ENCODE data around the gene CABP2.
"Not testable (repeated sequence)": the region's sequence is repeated elsewhere in the genome, so short reads cannot be mapped to it uniquely, and the experiment has no call there.

The CABP2 gene

DNA sequence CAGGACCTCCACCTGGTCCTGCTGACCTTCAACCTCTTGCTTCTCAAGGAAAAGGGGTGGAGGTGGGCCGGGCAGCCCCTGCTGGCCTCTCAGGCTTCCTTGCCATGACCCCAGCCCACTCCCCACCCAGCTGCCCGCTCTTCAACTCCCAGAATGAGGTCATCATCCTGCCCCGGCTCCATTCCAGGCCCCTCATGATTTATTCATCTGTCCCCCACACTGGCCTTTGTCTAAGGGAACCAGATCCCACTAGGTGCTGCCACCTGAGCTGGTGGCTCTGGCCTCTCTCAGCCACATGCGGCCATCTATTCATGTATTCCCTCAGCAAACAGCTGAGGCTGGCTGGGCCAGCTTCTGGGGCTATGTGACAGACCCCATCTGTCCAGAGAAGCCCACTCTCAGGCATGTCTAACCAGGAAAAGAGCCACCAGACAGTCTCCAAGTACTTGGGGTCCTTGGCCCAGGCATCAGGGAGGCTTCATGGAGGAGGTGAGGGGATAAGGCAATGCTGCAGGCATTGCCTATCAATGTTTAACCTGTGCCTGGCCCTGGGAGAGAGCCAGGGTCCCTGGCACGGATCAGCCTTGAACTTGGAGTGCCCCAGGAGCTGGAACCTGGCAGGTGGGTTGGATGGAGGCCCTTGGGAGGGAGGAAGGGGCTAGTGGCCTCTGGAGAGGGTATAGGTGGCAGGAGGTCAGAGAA is 2.2 kb upstream of the CABP2 start:
- DNase-seq = no peak
- no peak for TF ChIP-seq POLR2A (IDR thresholded peaks at IDR 0.05; ENCODE audit: low read length)
- TF ChIP-seq GATA1 (IDR thresholded peaks at IDR 0.05; ENCODE audit: low read depth, low read length) = no peak

DNA sequence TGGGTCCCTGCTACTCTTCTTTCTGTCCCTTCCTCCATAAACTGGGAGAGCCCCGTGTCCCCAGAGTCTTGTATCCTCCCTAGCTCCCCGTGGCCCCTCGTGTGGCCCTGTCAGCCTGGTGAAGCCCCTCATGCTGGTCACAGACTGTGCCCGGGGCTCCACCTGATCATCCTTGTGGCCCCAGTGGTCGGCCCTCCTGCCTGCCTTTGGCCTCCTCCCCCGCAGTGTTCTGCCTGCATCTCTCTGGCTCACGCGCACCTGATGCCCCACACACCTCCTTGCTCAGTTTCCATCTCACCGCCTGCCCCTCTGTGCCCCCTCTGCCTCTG is 1.2 kb upstream of the CABP2 start:
- DNase-seq = no peak
- no peak for TF ChIP-seq POLR2A (IDR thresholded peaks at IDR 0.05; ENCODE audit: low read length)
- TF ChIP-seq GATA1 (IDR thresholded peaks at IDR 0.05; ENCODE audit: low read depth, low read length) = no peak

DNA sequence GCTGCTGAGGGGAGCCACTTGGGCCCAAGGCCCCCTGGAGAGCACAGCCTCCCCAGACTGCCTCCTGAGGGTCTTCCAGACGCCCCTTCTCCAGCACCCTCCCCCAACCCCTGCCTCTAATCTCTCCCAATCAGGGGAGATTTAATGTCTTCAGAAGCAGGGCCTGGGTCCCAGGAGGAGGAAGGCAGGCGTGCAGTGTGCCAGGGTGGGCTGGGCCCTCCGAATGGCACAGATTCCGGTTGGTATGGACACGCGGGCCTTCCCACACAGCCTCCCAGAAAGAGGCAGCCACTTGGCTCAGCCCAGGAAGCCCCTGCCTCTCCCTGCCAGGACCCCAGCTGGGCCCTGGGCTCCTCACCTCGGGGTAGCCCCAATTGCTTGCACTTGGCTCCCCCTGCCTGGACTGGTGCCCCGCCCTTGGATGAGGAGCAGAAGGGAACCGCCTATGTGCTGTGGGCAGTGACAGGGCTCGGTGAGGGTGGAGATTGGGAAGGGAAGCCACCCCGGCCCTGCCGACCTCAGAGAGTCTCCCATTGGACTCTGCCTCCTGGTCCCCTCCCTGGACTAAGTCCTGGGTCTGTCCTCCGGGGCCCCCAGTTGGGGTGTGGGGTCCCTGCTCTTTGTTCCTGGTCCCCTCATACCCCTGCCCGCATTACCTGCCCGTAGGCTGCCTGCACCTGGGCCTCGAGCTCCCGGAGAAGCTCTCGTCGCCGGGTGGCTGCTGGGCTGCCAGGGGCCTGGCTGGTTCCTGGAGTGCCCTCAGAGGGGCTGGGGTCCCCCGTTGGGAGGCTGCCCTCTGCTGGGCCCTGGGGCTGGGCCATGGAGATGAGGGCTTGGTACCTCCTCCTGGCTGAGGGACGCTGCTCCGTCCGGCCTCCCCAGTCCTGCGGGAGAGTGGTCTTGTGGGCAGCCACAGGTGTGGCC is 572 bp upstream of the CABP2 start:
- TF ChIP-seq POLR2A (IDR thresholded peaks at IDR 0.05; ENCODE audit: low read length) = no peak
- TF ChIP-seq GATA1 (IDR thresholded peaks at IDR 0.05; ENCODE audit: low read depth, low read length) = no peak
- no peak for DNase-seq

DNA sequence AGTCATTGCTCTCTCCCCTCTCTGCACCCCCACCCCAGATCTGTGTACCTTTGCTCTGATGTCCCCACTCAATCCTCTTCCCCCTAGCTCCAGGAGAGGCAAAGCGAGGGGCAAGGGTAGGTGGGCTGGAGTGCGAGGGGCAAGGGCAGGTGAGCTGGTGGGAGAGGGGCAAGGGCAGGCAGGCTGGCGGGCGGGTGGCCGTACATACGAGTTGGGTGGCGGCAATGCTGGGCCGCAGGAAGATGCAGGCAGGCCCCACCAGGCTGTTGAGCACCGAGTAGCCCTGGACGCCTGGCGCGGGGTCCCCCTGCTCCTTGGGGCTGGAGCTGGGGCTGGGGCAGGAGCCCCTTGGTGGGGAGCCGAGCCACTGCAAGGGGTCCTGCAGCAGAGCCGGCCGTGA is 908 bp downstream of the CABP2 start:
- TF ChIP-seq POLR2A (IDR thresholded peaks at IDR 0.05; ENCODE audit: low read length) = no peak
- no peak for TF ChIP-seq GATA1 (IDR thresholded peaks at IDR 0.05; ENCODE audit: low read depth, low read length)
- DNase-seq = no peak

DNA sequence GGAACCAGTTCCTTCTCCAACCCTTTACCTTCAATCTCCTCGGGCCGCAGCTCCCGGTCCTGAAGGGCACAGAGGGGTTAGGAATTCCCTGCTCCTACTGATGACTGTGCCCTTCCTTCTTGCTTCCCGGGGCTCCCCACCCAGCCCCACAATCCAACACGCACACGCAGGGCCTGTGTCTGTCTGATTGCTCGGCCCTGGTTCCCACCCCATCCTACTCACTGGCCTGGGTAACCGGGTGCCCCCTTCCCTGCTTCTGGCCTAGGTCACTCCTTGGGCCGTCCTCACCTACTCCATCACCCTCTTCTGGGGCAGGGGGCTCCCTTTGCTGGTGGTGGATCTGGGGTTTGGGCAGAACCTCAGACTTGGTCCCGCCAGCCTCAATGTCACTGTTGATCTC is 1.3 kb downstream of the CABP2 start:
- TF ChIP-seq POLR2A (IDR thresholded peaks at IDR 0.05; ENCODE audit: low read length) = no peak
- no peak for TF ChIP-seq GATA1 (IDR thresholded peaks at IDR 0.05; ENCODE audit: low read depth, low read length)
- DNase-seq = no peak

DNA sequence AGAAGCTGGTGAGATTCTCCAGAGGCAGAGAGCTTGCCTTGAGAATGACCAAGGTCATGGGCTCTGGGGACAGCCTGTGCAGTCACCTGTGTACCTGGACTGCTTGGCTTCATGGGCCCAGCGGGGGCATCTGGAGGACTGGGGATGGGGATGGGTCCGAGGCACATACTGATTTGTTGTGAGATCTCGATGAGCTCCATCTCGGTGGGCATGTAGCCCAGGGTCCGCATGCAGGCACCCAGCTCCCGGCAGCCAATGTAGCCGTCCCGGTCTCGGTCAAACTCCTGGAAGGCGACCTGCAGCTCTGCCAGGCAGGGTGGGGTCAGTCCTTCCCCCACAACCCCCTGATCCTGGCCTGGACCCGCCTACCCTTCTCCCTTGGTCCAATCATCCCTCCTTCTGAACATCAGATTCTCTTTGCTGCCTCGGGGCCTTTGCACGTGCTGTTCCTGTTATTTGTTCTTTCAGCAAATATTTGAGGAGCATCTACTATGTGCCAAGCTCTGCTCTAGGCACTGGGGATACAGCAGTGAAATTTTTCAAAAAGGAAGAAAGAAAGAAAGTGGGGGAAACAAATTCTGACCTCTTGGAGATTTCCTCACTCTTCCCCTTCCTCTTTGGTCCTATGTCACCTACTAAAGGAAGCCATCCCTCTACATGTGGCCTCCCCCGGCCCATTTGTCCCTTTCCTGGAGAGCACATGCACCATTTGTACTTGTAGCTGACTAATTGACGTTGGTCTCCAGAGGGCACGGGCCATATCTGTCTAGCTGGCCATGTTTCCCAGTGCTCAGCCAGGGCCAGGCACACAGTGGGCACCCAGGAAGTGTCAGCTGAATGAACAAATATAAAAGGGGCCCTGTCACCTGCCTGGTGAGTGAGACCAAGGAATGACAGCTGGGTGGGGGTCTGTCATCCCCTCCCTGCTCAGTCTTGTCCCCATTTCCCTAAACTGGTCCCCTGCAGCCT is 2.1 kb downstream of the CABP2 start:
- DNase-seq = no peak
- no peak for TF ChIP-seq GATA1 (IDR thresholded peaks at IDR 0.05; ENCODE audit: low read depth, low read length)
- TF ChIP-seq POLR2A (IDR thresholded peaks at IDR 0.05; ENCODE audit: low read length) = no peak

DNA sequence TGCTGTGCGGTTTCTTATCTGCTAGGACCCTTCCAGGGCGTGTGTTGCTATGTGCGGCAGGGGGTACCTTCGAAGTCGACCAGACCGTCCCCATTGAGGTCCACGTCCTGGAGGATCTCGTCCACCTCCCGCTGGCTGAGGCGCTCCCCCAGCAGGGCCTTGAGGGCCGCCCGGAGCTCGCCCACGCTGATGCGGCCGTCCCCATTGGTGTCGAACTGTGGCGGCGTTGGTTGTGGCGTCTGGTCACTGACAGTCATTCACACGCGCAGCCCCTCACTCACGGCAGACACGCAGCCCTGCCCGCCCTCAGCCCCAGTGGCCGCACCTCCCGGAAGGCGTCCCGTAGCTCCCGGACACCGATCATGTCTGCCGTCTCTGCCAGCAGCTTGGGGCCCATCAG is 3.5 kb downstream of the CABP2 start:
- TF ChIP-seq POLR2A (IDR thresholded peaks at IDR 0.05; ENCODE audit: low read length) (no peak), GATA1 (IDR thresholded peaks at IDR 0.05; ENCODE audit: low read depth, low read length) (no peak)
- no peak for DNase-seq

GRCh38 chr11:67517784-67518552 is 5.3 kb downstream of the CABP2 start:
- no peak for DNase-seq
- TF ChIP-seq GATA1 (IDR thresholded peaks at IDR 0.05; ENCODE audit: low read depth, low read length) (no peak), POLR2A (IDR thresholded peaks at IDR 0.05; ENCODE audit: low read length) (no peak)

- DNase-seq = no peak
- TF ChIP-seq POLR2A (IDR thresholded peaks at IDR 0.05; ENCODE audit: low read length) (no peak), GATA1 (IDR thresholded peaks at IDR 0.05; ENCODE audit: low read depth, low read length) (no peak)
Measured at GRCh38 chr11:67516806-67517205, 6.4 kb downstream of the CABP2 start.

GRCh38 chr11:67514116-67514515 is 9.1 kb downstream of the CABP2 start:
- no peak for TF ChIP-seq GATA1 (IDR thresholded peaks at IDR 0.05; ENCODE audit: low read depth, low read length)
- no peak for TF ChIP-seq POLR2A (IDR thresholded peaks at IDR 0.05; ENCODE audit: low read length)
- no peak for DNase-seq

DNA sequence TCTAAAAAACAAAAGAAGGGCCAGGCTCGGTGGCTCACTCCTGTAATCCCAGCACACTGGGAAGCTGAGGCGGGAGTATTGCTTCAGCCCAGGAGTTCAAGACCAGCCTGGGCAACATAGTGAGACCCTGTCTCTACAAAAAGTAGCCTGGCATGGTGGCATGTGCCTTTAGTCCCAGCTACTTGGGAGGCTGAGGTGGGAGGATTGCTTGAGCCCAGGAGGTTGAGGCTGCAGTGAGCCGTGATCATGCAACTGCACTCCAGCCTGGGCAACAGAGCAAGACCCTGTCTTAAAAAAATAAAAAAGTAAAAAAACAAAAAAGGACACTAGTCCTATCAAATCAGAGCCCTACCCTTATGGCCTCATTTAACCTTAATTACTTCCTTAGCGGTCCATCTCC is 11.7 kb downstream of the CABP2 start:
- DNase-seq = not testable (repeated sequence)

GRCh38 chr11:67510023-67510345 is 13.3 kb downstream of the CABP2 start:
- DNase-seq = no peak
- TF ChIP-seq GATA1 (IDR thresholded peaks at IDR 0.05; ENCODE audit: low read depth, low read length) (no peak), POLR2A (IDR thresholded peaks at IDR 0.05; ENCODE audit: low read length) (no peak)

DNA sequence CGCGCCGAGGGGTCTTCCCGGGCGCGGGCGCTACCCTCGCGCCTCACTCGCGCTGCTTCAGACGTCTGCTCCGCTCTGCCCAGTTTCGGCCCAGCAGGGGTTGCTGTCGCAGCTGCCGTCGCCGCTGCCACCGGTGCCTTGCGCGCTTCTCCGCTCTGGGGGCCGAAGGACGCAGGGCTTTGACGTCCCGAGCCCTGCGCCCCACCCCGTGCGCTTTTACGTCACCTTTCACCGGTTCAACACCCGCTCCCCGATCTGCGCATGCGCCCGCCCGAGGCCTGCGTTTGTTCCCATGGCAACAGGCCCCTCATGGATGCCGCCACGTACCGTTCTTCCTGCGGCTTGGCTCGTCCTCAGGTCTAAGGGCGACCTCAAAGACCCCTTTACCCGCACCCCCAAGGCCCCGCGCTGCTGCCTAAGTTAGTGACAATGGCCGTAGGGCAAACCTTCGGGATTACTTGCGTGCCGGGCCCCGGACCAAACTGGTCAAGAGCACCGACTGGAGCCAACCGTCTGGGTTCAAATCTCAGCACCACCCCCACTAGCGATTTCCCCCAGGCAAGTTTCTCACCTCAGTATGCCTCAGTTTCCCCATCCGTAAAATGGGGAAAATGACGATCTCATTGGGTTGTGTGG is 14.6 kb downstream of the CABP2 start:
- peak; percentile 96 to 98 for DNase-seq

More for the DNA sequence above, 14.6 kb downstream of the CABP2 start:
- TF ChIP-seq GATA1 (IDR thresholded peaks at IDR 0.05; ENCODE audit: low read depth, low read length) = no peak
- TF ChIP-seq POLR2A (IDR thresholded peaks at IDR 0.05; ENCODE audit: low read length) = peak; percentile 77
